HG03103 (cell line): ENCODE measurements around the gene ANKDD1A.

Experiments
- ATAC-seq: cut with Tn5 transposase; IDR thresholded peaks from one replicate; pipeline ENCODE4 v1.9.1; 2021; ENCODE audit warnings: low read depth; ENCODE audit not compliant: unreplicated experiment

Gene ANKDD1A

DNA sequence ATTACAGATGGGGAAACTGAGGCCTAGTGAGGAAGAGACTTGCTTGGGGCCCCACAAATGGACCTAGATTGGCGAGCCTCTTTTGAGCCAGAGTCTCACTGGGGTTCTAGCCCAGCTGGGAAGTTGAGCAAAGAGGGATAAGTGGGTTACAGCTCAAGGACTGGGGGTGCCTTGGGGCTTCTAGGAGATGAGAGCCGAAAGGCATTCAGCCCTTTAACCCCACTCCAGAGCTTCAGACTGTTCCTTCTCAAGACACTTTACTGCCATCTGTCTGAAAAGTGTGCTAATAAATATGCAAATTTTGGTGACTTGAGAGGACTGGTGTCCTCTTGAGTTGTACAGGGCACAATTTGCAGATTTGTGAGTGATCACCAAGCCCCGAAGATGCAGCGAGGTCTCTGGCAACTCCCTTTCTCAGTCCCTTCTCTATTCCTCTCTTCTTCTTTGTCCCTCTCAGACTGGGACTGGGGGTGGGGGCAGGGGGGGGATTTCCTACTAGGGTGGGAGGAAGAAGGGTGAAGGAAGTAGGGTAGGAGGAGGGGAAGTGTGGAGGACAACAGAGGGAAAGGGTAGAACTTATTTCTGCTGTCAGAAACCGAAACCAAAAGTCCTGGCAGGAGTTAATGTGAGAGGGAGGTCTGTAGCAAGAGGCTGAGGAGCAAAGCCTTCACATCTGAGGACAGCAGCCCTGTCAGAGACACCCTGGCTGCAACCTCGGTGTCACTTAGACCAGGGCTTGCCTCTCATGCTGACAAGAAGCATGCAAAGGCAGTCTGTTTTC lies 16.2 kb upstream of the ANKDD1A start:
- ATAC-seq, result no peak

DNA sequence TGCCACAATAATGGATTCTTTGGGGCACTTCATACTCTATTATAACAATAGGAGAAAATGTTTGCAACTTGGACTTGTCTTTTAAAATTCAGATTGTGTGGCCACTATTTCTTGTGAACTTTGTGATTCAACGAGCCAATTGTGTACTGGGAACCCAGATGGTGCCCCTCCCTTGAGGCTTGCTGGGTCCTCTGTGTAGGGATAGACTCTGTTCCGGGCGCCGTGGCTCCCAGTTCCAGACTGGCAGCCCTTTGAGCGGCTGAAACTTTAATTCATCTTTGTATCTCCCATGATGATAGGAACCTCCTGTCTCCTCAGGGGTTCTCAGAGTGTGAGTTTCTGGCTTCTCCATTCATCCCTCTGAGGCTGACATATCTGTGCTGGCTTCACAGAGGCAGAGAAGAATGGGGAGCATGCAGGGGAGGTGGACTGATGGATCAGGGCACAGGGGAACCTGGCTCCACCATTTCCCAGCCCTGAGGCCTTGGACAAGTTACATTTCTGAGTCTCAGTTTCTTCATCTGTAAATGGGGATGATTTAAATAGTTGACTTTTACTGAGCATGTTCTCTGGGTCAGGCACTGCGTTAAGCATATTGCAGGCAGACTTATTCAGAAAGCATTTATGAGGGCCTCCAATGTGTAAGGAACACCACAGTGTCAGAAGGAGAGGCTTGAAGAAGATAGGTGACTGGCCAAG lies 15.2 kb upstream of the ANKDD1A start:
- ATAC-seq, result no peak

DNA sequence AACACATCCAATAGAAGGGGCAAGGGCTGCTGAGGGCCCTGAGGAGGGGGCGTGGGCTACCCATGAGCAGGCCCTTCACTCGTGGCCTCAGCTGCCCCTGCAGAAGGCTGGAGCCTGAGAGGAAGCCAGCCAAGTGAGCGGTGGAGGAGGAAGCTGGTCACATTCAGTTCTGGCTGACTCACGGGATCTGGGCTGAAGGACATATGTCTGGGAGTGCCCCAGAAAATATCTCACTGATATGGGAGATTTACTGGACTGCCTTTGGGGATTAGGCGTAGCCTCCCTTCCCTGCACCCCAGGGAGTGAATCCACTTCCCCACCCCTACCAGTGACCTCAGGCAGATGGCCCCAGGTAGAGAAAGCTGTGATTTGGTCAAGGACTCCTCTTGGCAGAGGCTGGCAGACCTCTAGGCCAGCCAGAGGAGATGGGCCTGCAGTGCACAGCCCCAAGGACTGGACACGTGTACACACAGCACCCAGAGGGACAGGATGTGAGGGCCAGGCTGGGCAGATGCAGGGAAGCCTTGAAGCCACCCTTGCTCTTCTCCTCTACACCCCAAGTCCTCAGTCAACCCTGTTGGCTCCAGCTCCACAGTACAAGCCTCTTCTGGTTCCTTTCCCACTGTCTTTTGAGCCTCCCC lies 14.2 kb upstream of the ANKDD1A start:
- ATAC-seq, result no peak

GRCh38 chr15:64898406-64898805 lies 13.3 kb upstream of the ANKDD1A start:
- ATAC-seq, result no peak

- ATAC-seq, result no peak
These were observed 10.6 kb upstream of the ANKDD1A start for GRCh38 chr15:64901141-64901540.

GRCh38 chr15:64901914-64902313 lies 9.8 kb upstream of the ANKDD1A start:
- ATAC-seq, result no peak

- no peak for ATAC-seq
These were observed 8.8 kb upstream of the ANKDD1A start for GRCh38 chr15:64902863-64903262.

GRCh38 chr15:64903326-64903950 lies 8.3 kb upstream of the ANKDD1A start:
- ATAC-seq, result no peak

- no peak for ATAC-seq
These were observed 7.5 kb upstream of the ANKDD1A start for GRCh38 chr15:64904189-64904588.

DNA sequence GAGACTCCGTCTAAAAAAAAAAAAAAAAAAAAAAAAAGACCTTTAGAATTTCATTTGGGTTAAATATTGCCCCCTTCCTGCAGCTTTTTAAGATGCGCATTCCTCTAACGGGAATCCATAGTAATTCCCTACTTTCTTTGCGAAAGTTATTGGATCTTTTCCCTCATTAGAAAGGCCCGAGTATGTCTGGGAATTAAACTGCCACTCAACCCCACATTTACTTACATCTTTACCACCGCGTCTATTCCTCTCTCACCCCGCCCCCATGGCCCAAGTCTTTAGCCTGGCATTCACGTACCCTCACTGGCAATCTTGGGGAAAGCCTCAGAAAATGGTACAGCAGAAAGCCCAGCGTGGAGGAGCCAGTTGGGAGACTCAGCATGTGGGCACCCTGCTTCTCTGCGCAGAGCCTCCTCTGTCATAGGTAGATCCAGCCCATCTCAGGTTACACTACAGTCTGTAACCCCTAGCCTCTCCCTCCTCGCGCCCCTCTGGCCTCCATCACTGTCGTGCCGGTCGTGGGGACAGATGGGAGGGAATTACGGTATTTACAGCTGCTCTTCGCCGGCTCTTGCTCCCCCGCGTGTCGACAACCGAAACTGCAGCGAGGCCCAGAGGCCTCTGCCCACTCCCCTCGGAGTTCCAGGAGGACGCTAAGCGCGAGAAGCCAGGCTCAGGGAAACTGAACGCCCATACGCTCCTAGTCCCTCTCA lies 6.4 kb upstream of the ANKDD1A start:
- ATAC-seq, result peak; percentile 73

DNA sequence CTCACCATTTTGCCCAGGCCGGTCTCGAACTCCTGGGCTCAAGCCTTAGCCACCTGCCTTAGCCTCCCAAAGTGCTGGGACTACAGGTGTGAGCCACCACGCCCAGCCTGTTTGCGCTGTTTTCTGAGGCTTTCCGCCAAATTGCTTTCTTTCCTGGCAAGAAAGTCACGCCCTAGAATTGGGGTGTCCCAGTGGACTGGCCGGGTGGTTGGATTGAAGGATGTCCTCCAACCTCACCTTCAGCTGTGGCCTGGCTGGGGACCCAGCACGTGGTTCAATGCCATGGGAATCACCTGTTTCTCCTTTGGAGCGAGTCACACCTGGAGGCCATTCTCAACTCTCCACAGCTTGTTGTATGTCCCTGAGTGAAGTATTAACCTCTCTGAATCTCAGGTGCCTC lies 5.8 kb upstream of the ANKDD1A start:
- no peak for ATAC-seq

GRCh38 chr15:64906402-64906801 lies 5.3 kb upstream of the ANKDD1A start:
- no peak for ATAC-seq

DNA sequence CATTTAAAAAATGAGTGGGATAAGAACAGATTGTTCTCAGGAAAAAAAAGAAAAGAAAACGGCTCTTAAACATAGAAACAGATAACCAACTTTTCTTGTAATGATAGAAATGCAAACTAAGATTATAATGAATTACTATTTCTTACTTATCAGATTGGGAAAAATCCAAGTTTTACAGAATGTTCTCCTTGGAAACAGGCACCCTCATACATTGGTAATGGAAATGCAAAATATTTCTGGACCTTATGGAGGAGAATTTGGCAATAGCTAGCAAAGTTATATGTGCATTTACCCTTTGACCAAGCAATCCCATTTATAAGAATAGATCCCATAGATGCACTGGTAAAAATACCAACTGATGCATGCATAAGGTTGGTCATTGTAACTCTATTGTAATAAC lies 3.7 kb upstream of the ANKDD1A start:
- ATAC-seq, result no peak

- ATAC-seq, result no peak
These were observed 2.2 kb upstream of the ANKDD1A start for GRCh38 chr15:64909546-64909945.

GRCh38 chr15:64912379-64913325 lies 950 bp downstream of the ANKDD1A start:
- no peak for ATAC-seq

GRCh38 chr15:64915518-64916227 lies 4.0 kb downstream of the ANKDD1A start:
- ATAC-seq, result no peak

DNA sequence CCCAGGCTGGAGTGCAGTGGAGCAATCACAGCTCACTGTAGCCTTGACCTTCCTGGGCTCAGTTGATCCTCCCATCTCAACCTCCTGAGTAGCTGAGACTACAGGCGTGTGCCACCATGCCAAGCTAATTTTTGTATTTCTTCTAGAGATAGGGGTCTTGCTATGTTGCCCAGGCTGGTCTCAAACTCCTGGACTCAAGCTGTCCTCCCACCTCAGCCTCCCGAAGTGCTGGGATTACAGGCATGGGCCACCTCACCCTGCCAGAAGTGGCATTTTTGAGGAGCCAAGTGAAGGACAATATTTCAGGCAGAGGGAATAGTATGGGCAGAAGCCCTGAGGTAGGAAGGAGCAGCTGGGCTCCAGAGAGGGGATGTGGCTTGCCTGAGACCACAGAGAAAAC lies 4.7 kb downstream of the ANKDD1A start:
- ATAC-seq, result no peak

- ATAC-seq, result no peak
These were observed 5.5 kb downstream of the ANKDD1A start for GRCh38 chr15:64917211-64917610.

- no peak for ATAC-seq
These were observed 8.0 kb downstream of the ANKDD1A start for GRCh38 chr15:64919721-64920120.
